Suprapubic skin (tissue), 3 donors: ENCODE measurements around the gene EAF1.

Source experiments
- CTCF ChIP-seq, 2 donors: fragments of 200-600 bp in 1 of 2; fragments of 450-650 bp in 1 of 2; sonication (generic) in 1 of 2; IDR thresholded peaks; one replicate each; pipeline ENCODE4 v1.5.1; 2016 to 2019; ENCODE audit warnings: antibody characterized with exemption in 2 of 2, mild to moderate bottlenecking in 1 of 2, moderate library complexity in 1 of 2
- POLR2A ChIP-seq, 2 donors: fragments of 450-650 bp; IDR thresholded peaks; one replicate each; pipeline ENCODE4 v1.6.1; 2017; ENCODE audit warnings: antibody characterized with exemption in 2 of 2, mild to moderate bottlenecking in 2 of 2, moderate library complexity in 2 of 2

GRCh38 chr3:15454965-15455364 is 27.6 kb downstream of the EAF1 start:
- TF ChIP-seq CTCF (IDR thresholded peaks at IDR 0.05) (no peak), POLR2A (IDR thresholded peaks at IDR 0.05) (no peak)
